HG03520 (cell line): ENCODE data around the gene MVB12B.

Experiments
- ATAC-seq: cut with Tn5 transposase; IDR thresholded peaks from one replicate; pipeline ENCODE4 v1.9.1; 2021; ENCODE audit warnings: mild to moderate bottlenecking, moderate library complexity; ENCODE audit not compliant: unreplicated experiment

The MVB12B gene

GRCh38 chr9:126448865-126449577 lies 122.4 kb downstream of the MVB12B start:
- ATAC-seq: no peak

GRCh38 chr9:126449725-126450667 lies 123.4 kb downstream of the MVB12B start:
- no peak for ATAC-seq

- no peak for ATAC-seq
Observed at GRCh38 chr9:126450668-126451205, 124.1 kb downstream of the MVB12B start.

GRCh38 chr9:126451316-126451885 lies 124.8 kb downstream of the MVB12B start:
- no peak for ATAC-seq

- no peak for ATAC-seq
Observed at GRCh38 chr9:126452106-126452505, 125.5 kb downstream of the MVB12B start.

- ATAC-seq: no peak
Observed at GRCh38 chr9:126453156-126453963, 126.7 kb downstream of the MVB12B start.

GRCh38 chr9:126454215-126454614 lies 127.6 kb downstream of the MVB12B start:
- ATAC-seq: no peak

- ATAC-seq: no peak
Observed at GRCh38 chr9:126454795-126455194, 128.2 kb downstream of the MVB12B start.

GRCh38 chr9:126456441-126457174 lies 130.0 kb downstream of the MVB12B start:
- no peak for ATAC-seq

GRCh38 chr9:126457175-126457547 lies 130.5 kb downstream of the MVB12B start:
- ATAC-seq: no peak

- ATAC-seq: no peak
Observed at GRCh38 chr9:126457890-126458289, 131.3 kb downstream of the MVB12B start.

GRCh38 chr9:126459126-126459525 lies 132.5 kb downstream of the MVB12B start:
- ATAC-seq: no peak

- no peak for ATAC-seq
Observed at GRCh38 chr9:126459546-126459945, 132.9 kb downstream of the MVB12B start.

- no peak for ATAC-seq
Observed at GRCh38 chr9:126459965-126460843, 133.6 kb downstream of the MVB12B start.

GRCh38 chr9:126461029-126461428 lies 134.4 kb downstream of the MVB12B start:
- no peak for ATAC-seq

- ATAC-seq: no peak
Observed at GRCh38 chr9:126461608-126462007, 135.0 kb downstream of the MVB12B start.

- ATAC-seq: no peak
Observed at GRCh38 chr9:126462617-126463016, 136.0 kb downstream of the MVB12B start.

GRCh38 chr9:126463426-126463825 lies 136.8 kb downstream of the MVB12B start:
- no peak for ATAC-seq
